ENCODE results near the gene MMD. TPM values are rescaled to one million over a fixed set of nuclear protein-coding genes. Genes with fewer than 3 reads are reported as not detected.

MMD gene
- total RNA-seq, 2 donors from 2014 or later = 21.7 to 28.6 TPM

GRCh38 chr17:55345132-55345531 is 76.5 kb downstream of the MMD start:
- Mint-ChIP-seq H3K4me3 (peak overlapping the region; percentile 68), H3K27me3 (peaks cover 1% of the 10 kb centered on the region), H3K27ac (peak overlapping the region; percentile 72), H3K36me3 (ENCODE audit: low read depth) (no peaks in the 10 kb centered on the region), H3K9me3 (peaks cover 9% of the 10 kb centered on the region), H3K4me1 (peaks cover 56% of the 10 kb centered on the region)
- ATAC-seq (replicated peaks) = peak; percentile 15

DNA sequence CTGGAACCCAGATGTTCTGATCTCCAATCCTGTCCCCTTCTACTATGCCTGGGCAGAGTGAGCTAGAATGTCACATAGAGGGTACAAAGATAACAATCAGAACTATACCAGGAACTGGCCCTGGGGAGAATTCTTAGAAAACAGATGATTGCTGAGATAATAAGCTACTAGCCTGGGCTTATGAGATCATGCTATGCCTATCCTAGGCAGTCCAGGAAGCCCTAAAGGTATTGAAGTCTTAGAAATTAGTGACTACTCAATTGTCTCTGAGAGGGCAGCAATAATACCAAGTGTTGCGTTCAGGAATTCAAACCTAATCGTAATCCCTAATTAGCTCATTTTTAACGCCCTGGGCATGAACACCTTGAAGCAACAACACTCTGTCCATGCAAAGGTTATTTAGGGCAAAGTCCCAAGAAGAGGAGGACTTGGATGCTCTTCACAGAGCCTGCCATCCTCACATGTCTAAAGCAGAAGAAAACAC is 77.1 kb downstream of the MMD start:
- Mint-ChIP-seq H3K27ac (peak overlapping the region; percentile 72), H3K36me3 (ENCODE audit: low read depth) (no peaks in the 10 kb centered on the region), H3K4me1 (peaks cover 62% of the 10 kb centered on the region), H3K4me3 (peak overlapping the region; percentile 68), H3K27me3 (peaks cover 7% of the 10 kb centered on the region), H3K9me3 (peaks cover 15% of the 10 kb centered on the region)
- peak; percentile 83 for ATAC-seq (replicated peaks)

- no peaks in the 10 kb centered on the region for H3K36me3 Mint-ChIP-seq (ENCODE audit: low read depth)
- H3K9me3 Mint-ChIP-seq = peaks cover 16% of the 10 kb centered on the region
- peak overlapping the region; percentile 72 for H3K27ac Mint-ChIP-seq
- H3K4me3 Mint-ChIP-seq = peak overlapping the region; percentile 68
- peaks cover 10% of the 10 kb centered on the region for H3K27me3 Mint-ChIP-seq
- ATAC-seq (replicated peaks) = peak; percentile 37
- peaks cover 66% of the 10 kb centered on the region for H3K4me1 Mint-ChIP-seq
These were observed 77.6 kb downstream of the MMD start for GRCh38 chr17:55343900-55344513.

- ATAC-seq (replicated peaks) = no peak
- peak overlapping the region; percentile 68 for H3K4me3 Mint-ChIP-seq
These were observed 78.6 kb downstream of the MMD start for GRCh38 chr17:55342800-55343585.

More at GRCh38 chr17:55342800-55343585, 78.6 kb downstream of the MMD start:
- Mint-ChIP-seq H3K36me3 (ENCODE audit: low read depth) (no peaks in the 10 kb centered on the region), H3K27ac (peak overlapping the region; percentile 49), H3K9me3 (peaks cover 20% of the 10 kb centered on the region), H3K4me1 (peaks cover 58% of the 10 kb centered on the region), H3K27me3 (peaks cover 10% of the 10 kb centered on the region)

Other genes starting within 250 kb of the MMD start
- 10 to 100 TPM; 21.7 to 46.3 TPM for gene HLF, start 156.9 kb downstream of the MMD start, total RNA-seq
- not detected for gene SMIM36, start 89.6 kb upstream of the MMD start, total RNA-seq

Data from activated T-helper 17 cell treated with anti-CD3 and anti-CD28 coated beads, Interleukin-2, amount 50 U/mL, for 72 hours (primary cell).